Neural crest cell (in vitro differentiated cells): ENCODE results near the gene ASRGL1. TPM values are rescaled to one million over a fixed set of nuclear protein-coding genes. Genes with fewer than 3 reads are reported as not detected.
"Not testable (repeated sequence)": the region's sequence is repeated elsewhere in the genome, so short reads cannot be mapped to it uniquely, and the experiment has no call there.

Source experiments
- DNase-seq: peaks from one replicate; pipeline ENCODE4 v3.0.0; 2021; ENCODE audit warnings: low read depth, mixed read lengths, low spot score
- H3K27ac Mint-ChIP-seq: one replicate; pipeline ENCODE4 v1.8.0; 2021; ENCODE audit warnings: mild to moderate bottlenecking, mixed read lengths; ENCODE audit not compliant: unreplicated experiment
- H3K27me3 Mint-ChIP-seq: 2 replicates; pipeline ENCODE4 v1.8.0; 2021; ENCODE audit warnings: low read depth, mild to moderate bottlenecking, mixed read lengths
- H3K36me3 Mint-ChIP-seq: 2 replicates; pipeline ENCODE4 v1.8.0; 2021; ENCODE audit warnings: low read depth, mild to moderate bottlenecking, mixed read lengths
- H3K4me1 Mint-ChIP-seq: 2 replicates; pipeline ENCODE4 v1.8.0; 2021; ENCODE audit warnings: mixed read lengths
- H3K4me3 Mint-ChIP-seq: one replicate; pipeline ENCODE4 v1.8.0; 2021; ENCODE audit warnings: mild to moderate bottlenecking, mixed read lengths
- H3K9me3 Mint-ChIP-seq: 2 replicates; pipeline ENCODE4 v1.8.0; 2021; ENCODE audit warnings: mixed read lengths
- total RNA-seq: library from RNA; stranded (reverse); gene quantifications from 2 replicates; pipeline ENCODE4 v1.2.1, GENCODE V29; 2021
- TF ChIP-seq, protein P1 (sequence below): fragments of 200-600 bp; sonication (generic); conservative IDR thresholded peaks from 2 replicates; pipeline ENCODE4 v1.5.0; 2021; ENCODE audit warnings: antibody characterized with exemption, mild to moderate bottlenecking

The ASRGL1 gene
- total RNA-seq, 1 donor from 2014 or later, result 57.5 TPM

- H3K9me3 Mint-ChIP-seq, result peaks cover 4% of the 10 kb centered on the region
- peaks cover 57% of the 10 kb centered on the region for H3K27me3 Mint-ChIP-seq
- TF ChIP-seq, protein P1, sequence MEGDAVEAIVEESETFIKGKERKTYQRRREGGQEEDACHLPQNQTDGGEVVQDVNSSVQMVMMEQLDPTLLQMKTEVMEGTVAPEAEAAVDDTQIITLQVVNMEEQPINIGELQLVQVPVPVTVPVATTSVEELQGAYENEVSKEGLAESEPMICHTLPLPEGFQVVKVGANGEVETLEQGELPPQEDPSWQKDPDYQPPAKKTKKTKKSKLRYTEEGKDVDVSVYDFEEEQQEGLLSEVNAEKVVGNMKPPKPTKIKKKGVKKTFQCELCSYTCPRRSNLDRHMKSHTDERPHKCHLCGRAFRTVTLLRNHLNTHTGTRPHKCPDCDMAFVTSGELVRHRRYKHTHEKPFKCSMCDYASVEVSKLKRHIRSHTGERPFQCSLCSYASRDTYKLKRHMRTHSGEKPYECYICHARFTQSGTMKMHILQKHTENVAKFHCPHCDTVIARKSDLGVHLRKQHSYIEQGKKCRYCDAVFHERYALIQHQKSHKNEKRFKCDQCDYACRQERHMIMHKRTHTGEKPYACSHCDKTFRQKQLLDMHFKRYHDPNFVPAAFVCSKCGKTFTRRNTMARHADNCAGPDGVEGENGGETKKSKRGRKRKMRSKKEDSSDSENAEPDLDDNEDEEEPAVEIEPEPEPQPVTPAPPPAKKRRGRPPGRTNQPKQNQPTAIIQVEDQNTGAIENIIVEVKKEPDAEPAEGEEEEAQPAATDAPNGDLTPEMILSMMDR, result no peak
- H3K27ac Mint-ChIP-seq, result no peak overlapping the region
- H3K4me1 Mint-ChIP-seq, result peaks cover 17% of the 10 kb centered on the region
- no peak for DNase-seq
- H3K36me3 Mint-ChIP-seq, result no peaks in the 10 kb centered on the region
- peak overlapping the region; percentile 6 for H3K4me3 Mint-ChIP-seq
Measured at GRCh38 chr11:62333768-62334167, 3.5 kb upstream of the ASRGL1 start.

- not testable (repeated sequence) for DNase-seq, H3K27ac Mint-ChIP-seq, H3K9me3 Mint-ChIP-seq, H3K36me3 Mint-ChIP-seq
- Mint-ChIP-seq H3K4me1 (peaks cover 31% of the 10 kb centered on the region), H3K27me3 (peaks cover 42% of the 10 kb centered on the region), H3K4me3 (peak overlapping the region; percentile 92)
Measured at GRCh38 chr11:62336949-62337302, 322 bp upstream of the ASRGL1 start.

- H3K4me3 Mint-ChIP-seq, result peak overlapping the region; percentile 92
- TF ChIP-seq, protein P1, result no peak
- H3K27me3 Mint-ChIP-seq, result peaks cover 30% of the 10 kb centered on the region
- no peak for DNase-seq
- H3K4me1 Mint-ChIP-seq, result peaks cover 31% of the 10 kb centered on the region
- H3K9me3 Mint-ChIP-seq, result peaks cover 4% of the 10 kb centered on the region
- no peaks in the 10 kb centered on the region for H3K36me3 Mint-ChIP-seq
- no peak overlapping the region for H3K27ac Mint-ChIP-seq
Measured at GRCh38 chr11:62338218-62338617, 970 bp downstream of the ASRGL1 start.

GRCh38 chr11:62340269-62340901 lies 3.1 kb downstream of the ASRGL1 start:
- Mint-ChIP-seq H3K27ac (no peak overlapping the region), H3K4me1 (peaks cover 31% of the 10 kb centered on the region), H3K27me3 (peaks cover 13% of the 10 kb centered on the region)

GRCh38 chr11:62341588-62341987 lies 4.3 kb downstream of the ASRGL1 start:
- Mint-ChIP-seq H3K27me3 (peaks cover under 1% of the 10 kb centered on the region), H3K9me3 (no peaks in the 10 kb centered on the region), H3K4me3 (no peak overlapping the region), H3K36me3 (peaks cover 7% of the 10 kb centered on the region), H3K27ac (no peak overlapping the region), H3K4me1 (peaks cover 23% of the 10 kb centered on the region)
- DNase-seq, result no peak
- TF ChIP-seq, protein P1, result no peak

More at GRCh38 chr11:62340269-62340901, 3.1 kb downstream of the ASRGL1 start:
- Mint-ChIP-seq H3K9me3 (peaks cover 4% of the 10 kb centered on the region), H3K4me3 (peak overlapping the region; percentile 71), H3K36me3 (peaks cover 7% of the 10 kb centered on the region)
- DNase-seq, result peak; percentile 48
- TF ChIP-seq, protein P1, result peak; percentile 72

GRCh38 chr11:62343646-62344190 lies 6.5 kb downstream of the ASRGL1 start:
- H3K9me3 Mint-ChIP-seq, H3K27me3 Mint-ChIP-seq, H3K36me3 Mint-ChIP-seq, H3K4me3 Mint-ChIP-seq, H3K27ac Mint-ChIP-seq, DNase-seq: not testable (repeated sequence)
- peaks cover 14% of the 10 kb centered on the region for H3K4me1 Mint-ChIP-seq
